Neutrophil (primary cell): Measurements from ENCODE around the gene INSYN1.
"Not testable (repeated sequence)": the region's sequence is repeated elsewhere in the genome, so short reads cannot be mapped to it uniquely, and the experiment has no call there.

Experiments
- H3K27ac ChIP-seq: fragments of 200-600 bp; sonication (generic); 2 replicates; pipeline ENCODE4 v1.5.1; 2016; ENCODE audit warnings: mild to moderate bottlenecking, moderate library complexity
- H3K27me3 ChIP-seq: fragments of 200-600 bp; sonication (generic); 2 replicates; pipeline ENCODE4 v1.6.0; 2016; ENCODE audit warnings: mild to moderate bottlenecking
- H3K36me3 ChIP-seq: fragments of 200-600 bp; sonication (generic); 2 replicates; pipeline ENCODE4 v1.5.1; 2017
- H3K4me1 ChIP-seq, 2 experiments: fragments of 200-600 bp in 1 of 2; sonication (generic) in 1 of 2; 1 replicate in 1 of 2; 2 replicates in 1 of 2; pipeline versions ENCODE4 v1.5.1 to v1.6.1; 2013 to 2016; ENCODE audit warnings: low read depth in 1 of 2, low read length in 1 of 2, mild to moderate bottlenecking in 1 of 2, moderate library complexity in 1 of 2; ENCODE audit not compliant: control insufficient read depth in 1 of 2, insufficient read depth in 1 of 2
- H3K4me3 ChIP-seq, 2 experiments: fragments of 200-600 bp in 1 of 2; sonication (generic) in 1 of 2; 1 replicate in 1 of 2; 2 replicates in 1 of 2; pipeline ENCODE4 v1.5.1; 2013 to 2016; ENCODE audit warnings: low read depth in 1 of 2, low read length in 1 of 2, mild to moderate bottlenecking in 1 of 2, moderate library complexity in 1 of 2
- H3K9me3 ChIP-seq: fragments of 200-600 bp; sonication (generic); 2 replicates; pipeline ENCODE4 v1.5.1; 2016
- TF ChIP-seq, protein P1 (sequence below): fragments of 200-600 bp; sonication (generic); IDR thresholded peaks from 2 replicates; pipeline ENCODE4 v1.5.1; 2016; ENCODE audit warnings: antibody characterized with exemption

INSYN1 gene

DNA sequence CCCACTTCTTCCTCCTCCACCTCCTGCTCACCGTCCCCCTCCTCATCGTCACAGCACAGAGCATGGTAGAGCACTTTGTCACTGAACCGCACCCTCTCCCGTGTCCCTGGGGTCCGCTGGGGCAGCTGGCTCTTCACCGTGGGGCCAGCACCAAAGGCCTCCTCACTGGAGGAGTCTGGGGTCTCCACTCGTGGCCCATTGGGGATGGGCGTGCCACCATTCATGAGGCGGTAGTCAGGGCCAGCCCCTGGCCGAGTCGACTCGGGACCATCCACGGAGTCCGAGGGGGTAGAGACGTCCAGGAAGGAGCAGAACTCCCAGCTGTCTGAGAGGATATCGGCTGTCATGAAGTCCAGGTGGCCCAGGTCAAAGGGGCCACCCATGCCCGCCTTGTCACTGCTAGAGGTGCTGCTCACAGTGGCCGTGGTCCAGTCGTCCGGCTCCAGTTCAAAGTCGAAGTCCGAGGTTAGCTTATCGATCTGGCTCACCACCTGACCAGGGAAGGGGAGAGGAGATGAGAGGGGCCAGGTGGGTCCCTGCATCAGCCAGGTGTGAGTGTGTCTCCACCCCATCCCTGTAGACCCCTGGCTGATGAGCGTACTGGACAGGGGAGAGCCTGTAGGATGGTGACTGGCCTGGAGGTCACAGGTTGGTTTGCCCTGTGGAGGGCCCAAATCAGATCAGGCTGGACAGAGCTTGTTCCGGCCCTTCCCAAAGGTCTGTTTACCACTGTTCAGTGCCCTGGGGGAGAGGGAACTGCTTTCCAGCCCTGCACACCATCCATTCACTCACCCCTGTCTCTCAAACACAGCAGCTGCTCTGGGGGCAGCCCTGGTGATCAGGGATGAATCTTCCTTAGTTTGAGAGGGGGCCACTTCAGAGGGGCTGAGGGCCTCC, 12.8 kb downstream of the INSYN1 start:
- H3K27ac ChIP-seq, result no peak overlapping the region
- no peaks in the 10 kb centered on the region for H3K4me1 ChIP-seq
- H3K4me3 ChIP-seq, result no peak overlapping the region
- peaks cover 8% of the 10 kb centered on the region for H3K27me3 ChIP-seq
- no peaks in the 10 kb centered on the region for H3K9me3 ChIP-seq
- no peaks in the 10 kb centered on the region for H3K36me3 ChIP-seq
- TF ChIP-seq, protein P1, sequence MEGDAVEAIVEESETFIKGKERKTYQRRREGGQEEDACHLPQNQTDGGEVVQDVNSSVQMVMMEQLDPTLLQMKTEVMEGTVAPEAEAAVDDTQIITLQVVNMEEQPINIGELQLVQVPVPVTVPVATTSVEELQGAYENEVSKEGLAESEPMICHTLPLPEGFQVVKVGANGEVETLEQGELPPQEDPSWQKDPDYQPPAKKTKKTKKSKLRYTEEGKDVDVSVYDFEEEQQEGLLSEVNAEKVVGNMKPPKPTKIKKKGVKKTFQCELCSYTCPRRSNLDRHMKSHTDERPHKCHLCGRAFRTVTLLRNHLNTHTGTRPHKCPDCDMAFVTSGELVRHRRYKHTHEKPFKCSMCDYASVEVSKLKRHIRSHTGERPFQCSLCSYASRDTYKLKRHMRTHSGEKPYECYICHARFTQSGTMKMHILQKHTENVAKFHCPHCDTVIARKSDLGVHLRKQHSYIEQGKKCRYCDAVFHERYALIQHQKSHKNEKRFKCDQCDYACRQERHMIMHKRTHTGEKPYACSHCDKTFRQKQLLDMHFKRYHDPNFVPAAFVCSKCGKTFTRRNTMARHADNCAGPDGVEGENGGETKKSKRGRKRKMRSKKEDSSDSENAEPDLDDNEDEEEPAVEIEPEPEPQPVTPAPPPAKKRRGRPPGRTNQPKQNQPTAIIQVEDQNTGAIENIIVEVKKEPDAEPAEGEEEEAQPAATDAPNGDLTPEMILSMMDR, result no peak

DNA sequence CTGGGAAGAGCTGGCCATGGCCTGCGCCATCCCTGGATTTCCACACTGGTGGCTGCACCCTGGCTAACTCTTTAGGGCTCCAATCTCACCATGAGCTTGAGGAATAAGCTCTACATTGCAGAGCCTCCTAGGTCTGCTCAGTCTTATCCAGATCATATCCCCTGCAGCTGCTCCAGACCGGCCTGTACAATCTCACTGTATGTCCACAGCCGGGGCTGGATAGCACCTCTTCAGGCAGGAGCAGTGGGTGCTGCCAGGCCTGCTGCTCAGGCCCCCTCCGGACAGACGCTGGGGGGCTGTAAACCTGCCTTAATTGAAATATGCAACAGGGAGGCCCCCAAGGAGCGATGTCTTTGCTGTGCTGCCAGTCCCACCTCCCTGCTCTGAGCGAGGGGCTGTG, 15.6 kb downstream of the INSYN1 start:
- H3K4me1 ChIP-seq, result no peaks in the 10 kb centered on the region
- H3K4me3 ChIP-seq, result no peak overlapping the region

DNA sequence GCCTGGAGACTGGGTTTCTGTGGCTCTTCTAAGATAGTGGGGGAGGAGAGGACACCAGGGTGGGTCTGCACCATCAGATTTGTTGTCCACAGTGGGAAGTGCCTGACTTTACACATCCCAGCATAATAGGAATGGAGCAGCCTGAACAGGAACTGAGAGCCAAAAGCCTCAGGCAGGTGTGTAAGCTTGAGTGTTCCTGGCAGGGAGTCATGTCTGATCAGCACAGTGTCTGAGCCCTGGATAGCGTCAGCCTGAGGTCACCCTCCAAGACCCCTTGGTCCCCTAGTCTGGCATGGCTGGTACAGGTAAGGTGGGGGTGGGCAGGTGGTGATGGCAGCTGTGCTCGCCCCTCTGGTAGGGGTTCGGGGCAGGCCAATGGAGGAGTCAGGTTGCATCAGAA, 20.2 kb downstream of the INSYN1 start:
- no peak overlapping the region for H3K4me3 ChIP-seq
- TF ChIP-seq, protein P1, result no peak
- peaks cover 6% of the 10 kb centered on the region for H3K27me3 ChIP-seq
- H3K27ac ChIP-seq, result no peak overlapping the region
- H3K36me3 ChIP-seq, result no peaks in the 10 kb centered on the region
- H3K4me1 ChIP-seq, result no peaks in the 10 kb centered on the region
- no peaks in the 10 kb centered on the region for H3K9me3 ChIP-seq

More for the DNA sequence above, 15.6 kb downstream of the INSYN1 start:
- H3K27ac ChIP-seq, result no peak overlapping the region
- H3K9me3 ChIP-seq, result no peaks in the 10 kb centered on the region
- no peaks in the 10 kb centered on the region for H3K36me3 ChIP-seq
- TF ChIP-seq, protein P1, result no peak
- H3K27me3 ChIP-seq, result peaks cover 6% of the 10 kb centered on the region

DNA sequence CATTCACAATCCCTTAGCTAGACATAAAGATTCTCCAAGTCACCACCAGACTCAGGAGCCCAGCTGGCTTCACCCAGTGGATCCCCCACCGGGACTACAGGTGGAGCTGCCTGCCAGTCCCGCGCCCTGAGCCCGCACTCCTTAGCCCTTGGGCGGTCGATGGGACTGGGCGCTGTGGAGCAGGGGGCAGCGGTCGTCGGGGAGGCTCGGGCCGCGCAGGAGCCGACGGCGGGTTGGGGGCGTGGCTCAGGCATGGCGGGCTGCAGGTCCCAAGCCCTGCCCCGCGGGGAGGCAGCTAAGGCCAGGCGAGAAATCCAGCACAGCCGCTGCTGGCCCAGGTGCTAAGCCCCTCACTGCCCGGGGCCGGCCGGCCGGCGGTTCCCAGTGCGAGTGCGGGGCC, 21.1 kb downstream of the INSYN1 start:
- not testable (repeated sequence) for H3K4me1 ChIP-seq, H3K4me3 ChIP-seq, H3K36me3 ChIP-seq, H3K9me3 ChIP-seq, H3K27ac ChIP-seq, H3K27me3 ChIP-seq

DNA sequence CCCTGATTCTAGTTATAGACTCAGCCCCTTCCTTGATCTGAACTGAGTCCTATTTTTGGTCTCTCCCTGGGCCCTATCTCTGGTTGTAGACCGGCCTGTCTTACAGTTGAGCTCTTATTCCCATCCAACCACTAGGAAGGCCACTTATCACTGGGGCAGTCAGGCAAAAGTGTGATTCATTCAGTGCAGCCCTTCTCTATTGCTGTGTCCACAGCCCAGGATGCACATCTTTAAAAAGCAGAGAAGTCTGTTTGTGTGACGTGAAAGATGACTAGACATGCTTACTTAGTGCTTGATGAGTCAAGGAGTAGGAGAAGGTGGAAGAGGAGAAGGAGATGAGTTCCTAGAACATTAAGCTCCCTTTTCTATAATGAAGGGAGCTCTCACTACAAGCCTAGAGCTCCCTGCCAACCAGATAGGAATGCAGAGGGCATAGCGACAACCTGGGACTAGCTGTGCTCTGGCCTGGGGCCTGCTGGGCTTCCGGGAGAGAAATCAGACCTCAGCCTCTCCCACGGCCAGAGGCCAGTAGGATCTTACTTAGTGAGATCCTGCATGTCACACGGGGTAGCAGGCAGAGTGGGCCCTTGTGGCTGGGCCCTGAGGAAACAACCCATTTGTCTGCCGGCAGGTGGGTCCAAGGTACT, 25.7 kb downstream of the INSYN1 start:
- peaks cover 27% of the 10 kb centered on the region for H3K27me3 ChIP-seq
- no peaks in the 10 kb centered on the region for H3K9me3 ChIP-seq
- H3K27ac ChIP-seq, result no peak overlapping the region
- no peak overlapping the region for H3K4me3 ChIP-seq
- H3K36me3 ChIP-seq, result no peaks in the 10 kb centered on the region
- no peaks in the 10 kb centered on the region for H3K4me1 ChIP-seq
- TF ChIP-seq, protein P1, result no peak

DNA sequence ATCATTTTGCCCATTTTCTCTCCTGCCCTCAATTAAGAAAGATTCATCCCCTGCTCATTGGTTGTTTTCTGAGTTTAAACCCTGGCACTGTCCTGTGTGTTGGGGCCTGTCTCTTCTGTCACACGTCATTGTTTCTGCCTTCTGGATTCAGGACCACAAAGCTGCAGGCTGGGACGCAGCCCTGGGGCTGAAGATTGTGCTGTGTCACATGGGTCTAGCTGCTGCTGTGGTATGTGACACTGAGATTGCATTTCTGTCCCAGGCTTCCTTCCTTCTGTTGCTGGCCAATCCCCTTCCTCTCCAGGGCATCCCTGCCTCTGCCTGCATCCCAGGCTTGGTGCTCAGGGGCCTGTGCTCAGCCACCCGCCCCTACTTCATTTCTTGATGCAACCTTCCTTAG, 28.9 kb downstream of the INSYN1 start:
- Histone ChIP-seq H3K4me3 (no peak overlapping the region), H3K9me3 (no peaks in the 10 kb centered on the region), H3K36me3 (no peaks in the 10 kb centered on the region), H3K27ac (no peak overlapping the region), H3K4me1 (peaks cover 0 to 4% of the 10 kb centered on the region in 2 experiments), H3K27me3 (peaks cover 32% of the 10 kb centered on the region)
- TF ChIP-seq, protein P1, result no peak
